Islet of Langerhans (tissue), 1 donor: Measurements from ENCODE around the gene AUTS2.

Experiments used
- FAIRE-seq: peaks from one replicate; lab custom pipeline; 2011; peaks lifted over from hg19 to GRCh38; lab: Jason Lieb, UNC

AUTS2 gene

DNA sequence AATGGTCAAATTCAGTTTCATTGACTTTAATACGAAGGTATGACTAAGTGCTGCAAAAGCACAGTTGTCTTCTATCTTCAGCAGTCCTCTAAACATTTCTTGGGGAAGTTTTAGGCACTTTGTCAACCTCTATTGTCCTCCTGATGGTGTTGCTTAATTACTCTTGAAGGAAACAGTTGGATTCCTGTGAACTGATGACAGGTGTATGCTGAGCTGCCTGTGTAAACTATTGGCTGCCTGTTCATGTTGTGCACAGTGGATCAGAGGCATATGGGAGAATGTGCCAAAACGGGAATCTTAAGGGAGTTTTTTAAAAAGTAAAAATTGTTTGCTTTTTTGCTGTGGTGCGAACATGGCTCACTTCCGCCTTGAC, 221.0 kb downstream of the AUTS2 start:
- FAIRE-seq = no peak

DNA sequence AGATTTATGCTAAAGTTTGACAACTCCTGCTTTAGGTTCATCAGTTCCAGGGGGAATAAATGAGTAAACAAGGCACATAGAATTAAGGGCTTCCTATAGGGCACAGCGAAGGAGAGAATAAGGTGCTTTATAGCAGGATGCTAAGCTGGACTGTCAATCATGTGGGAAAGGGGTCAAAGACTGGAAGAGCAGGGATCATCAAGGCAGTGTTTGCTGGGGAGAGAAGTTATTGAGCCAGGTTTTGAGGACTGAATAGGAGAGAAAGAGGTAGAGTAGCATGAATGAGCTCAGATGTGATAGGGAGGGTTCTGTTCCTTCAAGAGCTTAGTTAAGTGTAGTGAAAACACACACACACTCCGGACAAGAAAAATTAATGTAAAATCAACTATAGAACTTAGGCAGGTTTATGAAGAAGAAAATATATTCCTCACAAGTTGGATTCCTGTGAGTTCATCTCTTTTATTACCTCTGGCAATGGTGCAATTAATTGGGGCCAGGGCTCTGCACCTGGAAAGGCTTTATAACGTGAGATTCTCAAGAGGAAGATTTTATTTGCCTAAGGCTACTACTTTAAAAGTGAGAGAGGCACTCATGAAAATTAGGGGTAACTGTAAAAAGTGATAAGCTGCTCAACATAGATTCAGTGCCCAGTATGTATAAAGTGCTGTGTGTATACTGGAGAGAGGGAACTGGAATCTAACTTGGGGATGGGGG, 222.4 kb downstream of the AUTS2 start:
- no peak for FAIRE-seq

DNA sequence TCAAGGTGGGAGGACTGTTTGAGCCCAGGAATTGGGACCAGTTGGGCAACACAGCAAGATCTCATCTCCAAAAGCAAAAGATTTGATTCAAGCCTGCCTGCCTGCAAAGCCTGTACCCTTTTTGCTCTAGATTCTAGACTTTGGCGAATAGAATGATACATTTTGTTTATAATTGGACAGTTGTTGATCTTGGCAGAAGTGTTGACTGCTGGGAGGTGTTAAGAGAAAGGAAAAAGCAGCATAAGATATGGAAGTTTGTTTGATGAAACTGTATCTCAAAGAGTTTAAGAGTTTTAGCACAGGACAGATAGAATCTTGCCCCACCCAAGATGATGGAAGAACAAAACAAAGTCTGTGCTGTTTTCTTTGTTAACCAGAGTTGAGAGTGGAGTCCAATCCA, 224.1 kb downstream of the AUTS2 start:
- FAIRE-seq = no peak

DNA sequence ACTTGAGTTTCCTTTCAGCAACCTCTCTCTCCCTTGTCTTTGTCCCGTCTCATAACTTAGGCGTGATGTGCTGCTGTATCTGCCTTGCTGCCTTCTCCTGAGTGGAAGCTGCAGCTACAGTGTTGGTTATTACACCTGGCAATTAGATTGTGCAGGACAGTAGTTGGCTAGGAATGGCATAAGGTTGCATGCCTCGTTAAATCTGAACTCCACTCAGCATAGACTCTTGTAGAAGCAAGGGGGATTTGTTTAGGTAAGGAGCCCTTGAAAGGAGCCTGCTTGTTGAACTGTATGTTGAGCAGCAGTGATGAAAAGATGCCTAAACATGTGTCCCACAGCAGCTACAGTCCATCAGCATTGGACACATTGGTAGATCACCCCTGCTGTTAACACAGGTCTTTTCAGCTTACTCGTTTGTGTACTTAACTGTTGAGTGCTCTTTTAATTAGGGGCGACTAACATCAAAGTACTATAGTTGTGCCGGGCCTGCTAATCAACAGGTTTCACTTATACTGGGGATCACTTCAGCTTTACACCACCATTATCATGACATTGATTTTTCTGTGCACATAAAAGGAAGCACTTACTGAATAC, 225.0 kb downstream of the AUTS2 start:
- FAIRE-seq = no peak

DNA sequence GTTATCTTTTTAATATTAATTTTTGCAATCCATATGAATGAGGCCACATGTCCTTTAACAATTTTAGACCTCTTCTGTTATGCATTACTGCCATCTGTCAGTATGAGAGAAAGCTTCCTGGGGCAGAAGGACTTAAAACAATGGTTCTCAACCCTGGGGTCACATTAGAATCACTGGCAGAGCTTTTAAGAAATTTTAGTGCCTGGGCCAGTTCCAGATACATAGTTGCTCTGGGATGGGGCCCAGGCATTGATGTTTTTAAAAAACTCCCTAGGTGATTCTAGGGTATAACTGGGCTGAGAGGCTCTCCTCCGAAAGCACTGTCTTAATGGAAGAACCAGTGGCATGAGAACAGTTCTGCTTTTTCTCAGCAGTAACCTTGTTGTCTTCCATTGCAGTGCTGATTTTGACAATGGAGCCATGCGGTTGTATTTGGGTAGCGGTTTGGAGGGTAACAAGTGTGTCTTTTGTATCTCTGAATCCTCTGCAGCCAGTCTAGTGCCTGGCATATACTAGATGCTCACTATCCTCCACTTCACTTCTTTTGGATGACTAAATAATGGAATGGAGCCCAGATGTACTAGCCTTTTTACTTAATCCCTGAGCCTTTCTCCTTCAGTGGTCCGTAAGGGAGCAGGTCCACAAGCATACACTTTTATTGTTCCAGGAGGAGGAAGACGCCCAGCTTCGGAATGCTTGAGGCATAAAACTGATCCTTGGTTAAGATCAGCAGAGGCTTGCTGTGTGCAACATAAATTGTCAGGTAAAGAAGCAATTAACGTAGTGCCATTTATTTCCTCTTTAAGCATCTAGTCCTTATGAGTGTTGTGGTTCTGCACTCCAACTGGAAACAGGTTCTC, 227.1 kb downstream of the AUTS2 start:
- FAIRE-seq = no peak

DNA sequence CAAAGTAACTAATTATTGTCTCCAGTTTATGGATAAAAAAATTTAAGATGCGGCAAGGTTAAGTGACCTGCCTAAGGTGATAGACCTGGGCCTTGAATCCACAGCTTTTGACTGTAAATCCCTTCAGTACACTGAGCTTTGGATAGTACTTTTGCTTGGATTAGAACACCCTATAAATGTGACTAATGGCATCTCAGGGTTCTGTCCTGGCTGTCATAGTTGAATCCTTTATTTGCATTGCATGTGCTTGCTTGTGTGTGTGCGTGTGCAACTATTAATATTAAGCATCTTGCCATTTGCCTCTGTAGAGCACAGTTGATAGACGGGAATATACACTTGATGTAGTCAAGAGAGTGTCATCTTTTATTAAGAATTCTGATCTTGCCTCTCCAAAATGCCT, 228.0 kb downstream of the AUTS2 start:
- FAIRE-seq = no peak

DNA sequence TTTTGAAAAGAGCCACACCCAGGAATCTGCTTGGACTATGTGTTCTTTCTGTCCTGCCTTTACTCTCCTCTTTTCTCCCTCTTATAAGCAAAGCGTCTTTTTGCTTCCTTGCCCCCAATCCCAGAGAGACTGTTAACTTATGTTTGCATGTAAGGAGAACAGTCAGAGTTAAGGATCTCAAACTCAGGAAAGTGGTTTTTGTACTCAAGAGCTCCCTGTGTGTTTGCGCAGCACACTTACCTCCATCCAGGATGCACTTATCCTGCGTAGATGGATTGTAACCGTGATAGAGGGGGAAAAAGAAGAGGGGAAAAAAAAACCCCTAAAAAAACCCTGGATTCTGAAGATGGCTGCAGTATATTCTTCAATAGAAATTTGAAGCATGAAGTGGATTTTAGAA, 228.9 kb downstream of the AUTS2 start:
- FAIRE-seq = no peak

DNA sequence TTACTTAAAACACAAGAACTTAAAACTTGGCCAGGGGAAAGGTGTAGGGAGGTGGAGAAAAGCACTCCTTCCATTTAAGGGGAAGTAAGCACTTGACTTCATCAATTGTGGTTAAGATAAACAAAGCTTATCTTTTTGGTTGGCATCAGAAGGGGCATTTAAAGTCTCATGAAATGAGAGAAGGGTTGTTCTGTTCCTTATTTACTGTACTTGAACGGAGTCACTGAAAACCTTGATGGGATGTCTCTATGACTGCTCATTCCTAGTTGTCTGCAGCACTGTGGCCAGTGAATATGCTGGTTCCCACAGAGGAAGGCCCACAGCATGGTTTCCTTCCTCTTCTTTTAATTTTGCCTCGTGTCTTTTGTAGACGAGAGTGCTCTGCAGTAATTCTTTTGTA, 229.3 kb downstream of the AUTS2 start:
- FAIRE-seq = no peak

DNA sequence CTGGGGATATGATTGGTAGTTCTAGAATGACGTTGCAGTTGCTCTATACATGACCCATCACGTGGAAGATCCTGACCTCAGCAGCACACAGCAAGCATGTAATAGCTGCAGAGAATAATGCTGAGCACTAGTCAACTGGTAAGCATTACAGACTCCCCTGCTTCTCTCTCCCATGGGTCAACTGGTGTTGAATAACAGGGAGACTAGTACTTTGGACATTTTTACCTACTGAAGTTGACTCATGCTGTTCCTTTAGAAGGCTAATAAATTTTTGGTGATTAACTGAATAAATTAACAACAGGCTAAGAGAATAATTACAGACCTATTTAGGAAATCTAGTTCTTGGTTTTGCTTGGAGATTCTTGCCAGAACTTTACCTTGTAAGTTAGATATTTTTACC, 234.1 kb downstream of the AUTS2 start:
- FAIRE-seq = no peak

DNA sequence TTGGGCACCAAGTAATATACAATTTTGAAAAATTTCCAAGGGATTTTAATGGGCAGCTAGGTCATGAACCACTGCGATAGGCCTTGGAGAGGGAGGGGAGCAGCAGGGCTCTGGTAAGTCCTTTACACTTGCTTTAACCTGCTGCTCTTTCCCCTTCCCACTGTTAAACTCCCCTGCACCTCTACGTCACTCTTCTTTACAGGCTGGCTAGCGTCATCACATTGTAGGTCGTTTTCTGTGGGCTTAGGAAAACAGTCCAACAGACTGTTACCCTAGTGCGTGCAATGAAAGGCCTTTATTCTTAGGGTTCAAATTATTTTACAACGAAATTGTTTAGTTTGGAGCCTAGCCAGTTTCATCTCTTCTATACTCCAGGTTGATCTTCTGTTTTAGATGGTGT, 235.7 kb downstream of the AUTS2 start:
- FAIRE-seq = no peak

DNA sequence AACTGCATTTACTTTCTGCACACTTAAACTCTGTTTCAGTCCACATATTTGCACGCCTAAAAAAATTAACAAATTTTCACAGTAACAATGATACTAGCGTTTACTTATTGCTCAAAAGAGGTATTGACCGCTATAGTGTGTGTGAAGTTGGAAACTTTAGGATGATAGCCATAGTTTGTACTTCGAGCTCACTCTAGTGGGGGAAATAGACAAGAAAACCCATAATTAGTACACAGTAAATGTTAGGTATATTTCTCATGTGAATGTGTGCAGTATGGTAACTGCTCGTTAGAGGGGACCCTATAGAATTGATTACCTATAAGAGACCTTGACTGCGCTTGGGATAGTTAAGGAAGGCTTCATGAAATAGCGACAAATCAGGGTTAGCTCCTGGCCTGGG, 238.4 kb downstream of the AUTS2 start:
- FAIRE-seq = no peak

DNA sequence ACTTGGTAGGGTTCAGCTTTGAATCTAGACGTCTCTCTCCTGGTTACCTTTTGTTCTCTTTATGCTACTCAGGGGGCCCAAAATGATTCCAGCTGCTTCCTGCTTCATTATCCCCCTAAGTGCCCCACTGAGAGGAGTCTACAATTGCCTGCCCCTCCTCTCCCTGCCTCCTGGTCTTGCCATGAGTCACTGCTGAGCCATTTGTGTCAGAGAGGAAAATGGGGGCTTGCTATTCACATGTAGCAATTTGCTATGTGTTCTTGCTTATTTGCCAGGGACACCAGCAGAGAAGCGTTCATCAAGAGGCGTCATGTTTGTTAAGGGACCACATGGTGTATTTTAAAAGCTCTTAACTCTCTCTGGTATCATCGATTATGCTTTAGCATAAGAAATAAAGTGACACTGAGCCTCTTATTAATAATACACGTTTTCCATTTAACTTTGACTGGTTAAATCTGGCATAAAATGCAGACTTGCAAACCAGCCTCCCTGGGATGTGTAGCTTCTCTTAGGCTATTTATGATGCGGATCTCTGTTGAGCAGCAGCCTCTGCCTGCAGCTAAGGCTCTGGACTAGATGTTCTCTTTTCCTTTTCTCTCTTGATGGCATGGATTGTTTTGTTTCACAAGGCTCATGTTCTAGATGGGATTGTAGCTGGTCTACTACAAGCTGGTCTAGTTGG, 239.3 kb downstream of the AUTS2 start:
- peak; percentile 27 for FAIRE-seq

DNA sequence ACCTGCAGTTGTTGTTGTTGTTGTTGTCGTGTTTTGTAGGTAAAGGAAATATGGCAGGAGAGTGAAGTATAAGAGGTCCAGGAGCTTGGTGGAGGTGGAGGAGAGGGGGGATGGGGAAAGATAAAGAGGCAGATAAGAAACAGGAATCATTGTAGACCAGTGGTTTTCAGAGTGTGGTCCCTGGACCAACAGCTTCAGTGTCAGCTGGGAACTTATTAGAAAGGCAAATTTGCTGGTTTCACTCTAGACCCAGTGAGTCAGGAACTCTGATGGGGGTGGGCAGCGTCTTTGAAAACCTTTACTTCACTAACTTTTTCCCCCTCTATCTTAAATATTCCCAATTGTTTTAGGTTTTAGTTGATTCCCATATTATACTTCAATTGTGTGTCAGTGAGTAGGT, 241.5 kb downstream of the AUTS2 start:
- FAIRE-seq = no peak

DNA sequence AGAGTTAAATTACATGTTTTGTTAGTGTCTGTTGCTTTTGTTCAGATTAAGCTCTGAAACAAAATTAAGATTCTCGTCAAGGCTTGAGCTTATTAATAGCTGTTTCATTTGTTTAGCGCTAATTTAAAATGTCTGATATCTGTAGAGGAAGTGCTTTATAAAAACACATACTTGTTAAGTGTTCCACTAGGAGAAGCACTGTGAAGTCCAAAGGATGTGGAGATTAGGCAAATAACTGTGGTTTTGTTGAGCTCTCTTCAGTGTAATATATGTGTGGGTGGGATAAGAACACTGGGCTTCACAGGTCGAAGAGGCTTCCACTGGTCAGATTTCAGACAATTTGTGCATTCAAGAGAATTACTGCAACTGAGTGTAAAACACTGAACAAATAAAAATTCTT, 242.0 kb downstream of the AUTS2 start:
- no peak for FAIRE-seq

DNA sequence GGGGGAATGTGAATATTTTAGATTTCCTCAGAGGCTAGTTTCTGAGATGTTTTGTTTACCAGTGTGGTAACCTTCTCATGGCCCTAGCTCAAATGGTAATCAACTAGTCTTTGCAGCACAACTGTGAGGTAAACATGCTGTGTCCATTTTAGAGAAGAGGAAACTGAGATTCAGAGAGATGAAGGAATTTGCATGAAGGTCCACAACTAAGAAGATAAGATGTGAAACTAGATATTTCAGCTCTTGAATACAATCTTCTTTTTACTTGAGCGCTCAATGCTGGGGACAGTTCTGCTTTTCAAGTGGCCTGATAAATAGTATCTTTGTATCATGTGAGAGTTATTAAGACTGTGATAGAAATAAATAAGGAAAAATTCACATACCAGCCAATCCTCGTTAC, 245.4 kb downstream of the AUTS2 start:
- no peak for FAIRE-seq

DNA sequence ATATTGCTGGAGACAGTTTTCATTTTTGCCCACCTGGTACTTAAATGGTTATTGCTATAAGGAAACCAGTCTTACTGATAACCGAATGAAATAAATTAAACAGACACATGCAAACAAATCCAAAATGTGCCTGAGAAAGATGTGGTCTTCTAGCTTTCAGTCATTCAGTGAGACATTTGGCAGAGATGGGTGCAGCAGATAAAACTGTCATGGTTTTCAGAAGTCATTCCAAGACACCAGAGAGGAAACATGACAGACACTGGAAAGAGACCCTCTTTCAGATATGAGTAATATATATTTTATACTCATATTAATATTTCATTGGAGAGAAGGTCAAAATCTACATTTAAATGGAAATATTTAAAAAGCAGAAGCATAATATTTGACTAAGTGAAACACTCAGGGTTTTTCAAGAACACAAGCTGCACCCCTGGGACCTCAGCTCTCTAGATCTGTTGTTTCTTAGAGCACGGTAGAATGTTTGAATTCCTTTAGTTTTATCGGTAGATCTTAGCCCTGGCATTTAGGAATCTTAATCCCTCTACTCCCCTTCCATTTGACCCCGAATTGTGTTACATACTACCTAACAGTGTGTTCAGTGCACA, 246.1 kb downstream of the AUTS2 start:
- no peak for FAIRE-seq

DNA sequence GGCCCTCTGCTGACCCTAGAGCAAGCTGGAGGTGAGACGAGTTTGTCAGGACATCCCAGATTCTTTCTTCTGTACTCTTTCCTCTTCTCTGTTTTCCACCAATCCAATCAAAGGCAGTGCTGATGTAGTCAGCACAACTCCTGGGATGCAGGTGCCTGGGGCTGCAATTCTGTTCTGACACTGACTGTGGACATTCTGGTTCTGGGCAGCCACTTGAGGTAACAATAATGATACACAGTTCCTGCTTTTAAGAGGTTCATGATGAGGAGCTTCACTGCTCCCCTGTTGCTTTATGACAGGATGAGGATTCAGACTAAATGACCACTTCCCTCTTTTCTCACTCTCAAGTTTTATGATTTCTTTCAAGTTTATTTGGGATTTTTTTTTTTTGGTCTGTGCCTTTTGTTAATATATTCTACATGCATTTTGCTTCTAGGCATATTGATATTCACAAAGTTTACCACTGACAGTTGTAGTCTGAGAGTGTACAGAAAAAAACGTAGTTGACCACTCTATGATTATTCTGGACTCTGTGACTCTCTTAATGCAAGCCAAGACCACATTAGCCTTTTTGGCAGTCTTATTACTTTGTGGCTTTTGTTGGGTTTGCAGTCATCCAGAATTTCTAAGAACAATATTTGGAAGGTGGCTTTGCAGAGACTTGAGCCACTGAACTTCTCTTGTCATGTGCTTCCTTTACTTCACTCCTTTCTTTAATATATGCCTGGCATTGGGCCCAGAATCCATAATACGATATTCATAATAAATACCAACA, 247.6 kb downstream of the AUTS2 start:
- no peak for FAIRE-seq

DNA sequence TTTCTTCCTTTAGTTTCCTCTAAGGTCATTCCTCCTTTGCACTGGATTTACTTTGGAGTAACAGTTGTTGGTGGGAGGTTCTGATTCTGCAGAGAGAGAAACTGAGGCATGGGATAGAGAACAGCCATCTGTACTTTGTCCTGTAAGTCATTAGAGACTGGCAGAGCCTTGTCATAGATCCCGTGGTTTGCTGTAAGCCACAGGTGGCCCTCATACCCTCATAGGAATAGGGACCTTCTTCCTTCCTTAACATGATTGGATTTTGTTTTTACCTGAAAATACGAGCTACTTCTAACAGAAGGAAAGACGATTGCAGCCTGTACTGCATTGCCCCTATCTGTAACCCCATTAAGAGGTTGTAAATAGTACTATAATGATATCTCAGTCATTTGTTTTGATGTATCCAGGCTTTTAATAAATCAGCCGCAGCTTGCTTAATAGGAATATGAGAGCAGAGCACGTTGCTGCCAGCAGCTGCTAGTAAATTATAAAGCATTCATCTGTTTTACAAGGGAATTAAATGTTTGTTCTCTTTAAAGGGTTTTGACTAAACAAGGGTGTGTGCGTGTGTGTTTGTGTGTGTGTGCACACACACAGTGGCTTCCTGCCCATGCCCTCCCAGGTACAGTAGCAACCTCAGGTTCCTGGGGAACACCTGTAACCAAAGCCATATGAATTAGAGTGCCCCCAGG, 249.8 kb downstream of the AUTS2 start:
- FAIRE-seq = no peak

DNA sequence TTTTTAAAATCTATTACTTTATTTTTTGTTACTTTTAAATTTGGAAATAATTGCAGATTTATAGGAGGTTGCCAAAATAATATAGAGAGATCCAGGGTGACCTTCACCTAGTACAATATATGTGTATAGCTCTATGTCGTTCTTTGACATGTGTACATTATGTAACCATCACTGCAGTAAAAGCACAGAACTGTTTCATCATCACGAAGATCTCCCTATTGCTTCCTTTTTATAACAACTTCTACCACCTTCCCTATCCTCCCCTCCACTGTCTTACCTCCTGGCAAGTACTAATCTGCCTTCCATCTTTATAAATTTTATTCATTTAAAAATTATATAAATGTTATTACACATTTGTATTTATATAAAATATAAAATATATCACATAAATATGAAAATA, 251.0 kb downstream of the AUTS2 start:
- FAIRE-seq = no peak

DNA sequence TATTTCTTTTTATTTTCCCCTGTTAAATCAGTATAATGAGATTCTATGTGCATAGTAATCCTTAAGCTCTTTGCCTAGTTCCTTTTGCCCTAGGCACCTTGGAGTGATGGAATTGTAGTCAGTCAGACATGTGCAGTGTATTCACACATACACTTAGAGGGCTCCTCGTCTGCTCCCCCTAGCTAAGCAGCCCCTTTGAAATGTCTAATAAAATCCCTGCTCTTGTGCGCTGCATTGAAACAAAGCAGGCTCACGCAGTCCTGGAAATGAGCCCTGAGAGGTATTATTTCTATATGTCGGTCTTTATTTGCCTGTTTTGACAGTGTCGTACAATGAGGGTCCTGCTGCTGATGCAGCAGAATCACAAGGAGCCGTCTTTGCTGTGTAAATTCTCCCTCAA, 258.7 kb downstream of the AUTS2 start:
- FAIRE-seq = no peak

DNA sequence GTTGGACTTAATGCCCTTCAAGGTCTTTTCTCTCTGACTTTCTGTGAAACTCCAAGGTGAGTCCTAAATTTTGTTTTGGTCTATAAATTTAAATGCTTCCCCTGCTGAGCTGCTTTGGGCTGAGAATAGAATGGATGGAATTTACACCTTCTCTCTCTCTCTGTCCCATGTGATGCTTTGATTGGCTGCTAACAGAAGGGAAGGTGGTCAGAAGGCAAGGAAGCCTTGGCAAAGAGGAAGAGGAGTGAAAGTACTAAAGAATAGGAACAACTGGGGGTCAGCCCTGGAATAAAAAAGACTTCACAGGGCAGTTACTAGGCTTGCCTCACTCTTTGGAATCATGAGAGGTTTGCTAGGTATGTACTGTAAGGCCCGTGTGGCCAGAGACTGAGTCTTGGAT, 260.2 kb downstream of the AUTS2 start:
- FAIRE-seq = no peak
